Glomerular endothelial cell (primary cell): Measurements from ENCODE around the gene SC5D. TPM values are rescaled to one million over a fixed set of nuclear protein-coding genes. Genes with fewer than 3 reads are reported as not detected.

Experiments
- DNase-seq: peaks from one replicate; pipeline ENCODE4 v3.0.0-alpha.2; 2011; ENCODE audit warnings: low read depth, low spot score; ENCODE audit errors: extremely low read depth
- total RNA-seq: library from RNA; depleted of rRNA; stranded (reverse); fragments of >200 nt; gene quantifications from 2 replicates; pipeline ENCODE4 v1.2.3, GENCODE V29; 2015

SC5D gene
- total RNA-seq: 31.4 and 36.2 TPM in 2 replicates

GRCh38 chr11:121292495-121293287, at the start of gene SC5D:
Gene SC5D, plus strand, starts transcription at chr11:121292771. Its CDS starts 10,605 bp downstream, at chr11:121303376.
- peak; percentile 31 for DNase-seq

- no peak for DNase-seq
Measured at GRCh38 chr11:121244884-121245283, 47.7 kb upstream of the SC5D start.

GRCh38 chr11:121246021-121246768, 46.4 kb upstream of the SC5D start:
- no peak for DNase-seq

GRCh38 chr11:121246769-121247035, 45.9 kb upstream of the SC5D start:
- DNase-seq: no peak

GRCh38 chr11:121248496-121248895, 44.1 kb upstream of the SC5D start:
- no peak for DNase-seq

GRCh38 chr11:121249039-121249663, 43.4 kb upstream of the SC5D start:
- peak; percentile 22 for DNase-seq

- DNase-seq: no peak
Measured at GRCh38 chr11:121250843-121251242, 41.7 kb upstream of the SC5D start.

GRCh38 chr11:121253951-121254350, 38.6 kb upstream of the SC5D start:
- DNase-seq: no peak

- no peak for DNase-seq
Measured at GRCh38 chr11:121254756-121255155, 37.8 kb upstream of the SC5D start.

- no peak for DNase-seq
Measured at GRCh38 chr11:121255473-121256125, 37.0 kb upstream of the SC5D start.

GRCh38 chr11:121257289-121257688, 35.3 kb upstream of the SC5D start:
- no peak for DNase-seq

- no peak for DNase-seq
Measured at GRCh38 chr11:121257976-121258375, 34.6 kb upstream of the SC5D start.

- DNase-seq: no peak
Measured at GRCh38 chr11:121265586-121265985, 27.0 kb upstream of the SC5D start.

GRCh38 chr11:121268581-121268980, 24.0 kb upstream of the SC5D start:
- no peak for DNase-seq

- DNase-seq: no peak
Measured at GRCh38 chr11:121270001-121270678, 22.4 kb upstream of the SC5D start.

- no peak for DNase-seq
Measured at GRCh38 chr11:121274332-121274991, 18.1 kb upstream of the SC5D start.

- no peak for DNase-seq
Measured at GRCh38 chr11:121281698-121282097, 10.9 kb upstream of the SC5D start.

- no peak for DNase-seq
Measured at GRCh38 chr11:121282386-121282785, 10.2 kb upstream of the SC5D start.

- DNase-seq: no peak
Measured at GRCh38 chr11:121282886-121283502, 9.6 kb upstream of the SC5D start.

GRCh38 chr11:121291319-121291718, 1.3 kb upstream of the SC5D start:
- DNase-seq: no peak
